IMR-90 (cell line): ENCODE measurements around the gene ORC4. TPM values are rescaled to one million over a fixed set of nuclear protein-coding genes. Genes with fewer than 3 reads are reported as not detected.

Experiments used
- ATAC-seq: fragments of 200-7000 bp; cut with Tn5 transposase; 2 replicates; pipeline ENCODE4 v1.9.1; 2020; ENCODE audit warnings: low read depth, mild to moderate bottlenecking, moderate library complexity
- BruUV-seq: library from RNA; stranded (reverse); fragments of 400-500 nt; replicated peaks from 2 replicates; lab custom pipeline; 2021; lab: Mats Ljungman, UMichigan
- CTCF ChIA-PET: fragments of 300-600 bp; formaldehyde crosslinking; extraction: SDS; loops from one replicate; lab custom pipeline; 2021; ENCODE audit warnings: antibody characterized with exemption; lab: Yijun Ruan, JAX
- POLR2A ChIA-PET: fragments of 300-600 bp; sonication (Branson Sonifier 250); formaldehyde crosslinking; loops from one replicate; lab custom pipeline; 2022; ENCODE audit warnings: antibody characterized with exemption; ENCODE audit not compliant: unreplicated experiment; lab: Charles Lee
- DNase-seq: peaks from one replicate; pipeline ENCODE4 v3.0.0; 2013
- H2AFZ ChIP-seq: replicated peaks from 2 replicates; pipeline ENCODE3; 2013; ENCODE audit warnings: low read length, mild to moderate bottlenecking; ENCODE audit not compliant: poor library complexity
- H2AK5ac ChIP-seq: 2 replicates; pipeline ENCODE4 v1.6.1; 2013; ENCODE audit warnings: low read depth, low read length, inconsistent platforms
- H2AK9ac ChIP-seq: replicated peaks from 2 replicates; pipeline ENCODE3; 2013; ENCODE audit warnings: mild to moderate bottlenecking, low read depth, low read length, moderate library complexity; ENCODE audit not compliant: poor library complexity
- H2BK120ac ChIP-seq: 2 replicates; pipeline ENCODE4 v1.6.1; 2013; ENCODE audit warnings: low read depth, low read length, inconsistent platforms
- H2BK15ac ChIP-seq: 3 replicates; pipeline ENCODE4 v1.6.1; 2013; ENCODE audit warnings: low read depth, low read length, inconsistent platforms
- H2BK20ac ChIP-seq: 2 replicates; pipeline ENCODE4 v1.6.1; 2013; ENCODE audit warnings: low read depth, mild to moderate bottlenecking, inconsistent platforms, low read length, moderate library complexity
- H2BK5ac ChIP-seq: 2 replicates; pipeline ENCODE4 v1.6.1; 2013; ENCODE audit warnings: mild to moderate bottlenecking, low read depth, low read length, inconsistent platforms; ENCODE audit not compliant: poor library complexity, severe bottlenecking
- H3K14ac ChIP-seq: replicated peaks from 2 replicates; pipeline ENCODE4 v1.6.1; 2013; ENCODE audit warnings: low read depth, low read length, inconsistent platforms
- H3K18ac ChIP-seq: 2 replicates; pipeline ENCODE4 v1.6.1; 2013; ENCODE audit warnings: low read depth, low read length, control low read depth
- H3K23ac ChIP-seq: 2 replicates; pipeline ENCODE4 v1.6.1; 2013; ENCODE audit warnings: low read depth, low read length, inconsistent platforms
- H3K27ac ChIP-seq: 2 replicates; pipeline ENCODE4 v1.5.1; 2013; ENCODE audit warnings: mild to moderate bottlenecking, control low read depth, low read length; ENCODE audit not compliant: insufficient read depth
- H3K27me3 ChIP-seq: 2 replicates; pipeline ENCODE4 v1.6.1; 2013; ENCODE audit warnings: low read length; ENCODE audit not compliant: control insufficient read depth, insufficient read depth
- H3K36me3 ChIP-seq: 2 replicates; pipeline ENCODE4 v1.6.1; 2013; ENCODE audit warnings: low read length, mixed read lengths; ENCODE audit not compliant: control insufficient read depth, insufficient read depth
- H3K4ac ChIP-seq: 2 replicates; pipeline ENCODE4 v1.6.1; 2013; ENCODE audit warnings: low read depth, low read length, inconsistent platforms
- H3K4me1 ChIP-seq: 2 replicates; pipeline ENCODE4 v1.6.1; 2013; ENCODE audit warnings: low read length, mixed read lengths; ENCODE audit not compliant: control insufficient read depth, insufficient read depth
- H3K4me2 ChIP-seq: 2 replicates; pipeline ENCODE4 v1.6.1; 2013; ENCODE audit warnings: low read depth, mild to moderate bottlenecking, control low read depth, low read length, moderate library complexity
- H3K4me3 ChIP-seq: 2 replicates; pipeline ENCODE4 v1.5.1; 2013; ENCODE audit warnings: low read depth, mild to moderate bottlenecking, control low read depth, low read length, moderate library complexity; ENCODE audit not compliant: insufficient read depth
- H3K56ac ChIP-seq: 2 replicates; pipeline ENCODE4 v1.6.1; 2013; ENCODE audit warnings: low read length, inconsistent platforms; ENCODE audit not compliant: insufficient read depth; ENCODE audit errors: extremely low read depth
- H3K79me1 ChIP-seq, 2 experiments: 2 replicates each; pipeline ENCODE4 v1.6.1; 2013; ENCODE audit warnings: low read length in 2 of 2, inconsistent platforms in 1 of 2, low read depth in 1 of 2
- H3K9ac ChIP-seq: 2 replicates; pipeline ENCODE4 v1.6.1; 2013; ENCODE audit warnings: low read depth, low read length, control low read depth
- H3K9me1 ChIP-seq: 2 replicates; pipeline ENCODE4 v1.6.1; 2013; ENCODE audit warnings: low read length, inconsistent platforms; ENCODE audit not compliant: insufficient read depth
- H3K9me3 ChIP-seq: 2 replicates; pipeline ENCODE4 v1.6.1; 2013; ENCODE audit warnings: low read length; ENCODE audit not compliant: control insufficient read depth, insufficient read depth
- H4K20me1 ChIP-seq: 2 replicates; pipeline ENCODE4 v1.6.1; 2013; ENCODE audit warnings: low read length, inconsistent platforms; ENCODE audit not compliant: insufficient read depth
- H4K5ac ChIP-seq: 2 replicates; pipeline ENCODE4 v1.6.1; 2013; ENCODE audit warnings: mild to moderate bottlenecking, low read depth, low read length, control low read depth
- H4K8ac ChIP-seq, 2 experiments: 2 replicates each; pipeline ENCODE4 v1.6.1; 2013; ENCODE audit warnings: low read depth in 2 of 2, low read length in 2 of 2, control low read depth in 1 of 2, inconsistent platforms in 1 of 2
- H4K91ac ChIP-seq: 2 replicates; pipeline ENCODE4 v1.6.1; 2013; ENCODE audit warnings: low read depth, low read length, inconsistent platforms; ENCODE audit not compliant: insufficient read depth
- BHLHE40 ChIP-seq: fragments of 150-350 bp; IDR thresholded peaks from 2 replicates; pipeline ENCODE4 v1.6.1; 2016; ENCODE audit warnings: mild to moderate bottlenecking, low read depth, low read length
- MAZ ChIP-seq: IDR thresholded peaks from 2 replicates; pipeline ENCODE4 v1.6.1; 2012; ENCODE audit warnings: low read depth, mild to moderate bottlenecking, low read length, improper control_type of control experiment, moderate library complexity, borderline replicate concordance
- NFE2L2 ChIP-seq: fragments of 150-350 bp; IDR thresholded peaks from 2 replicates; pipeline ENCODE4 v1.6.1; 2016; ENCODE audit warnings: low read depth, mild to moderate bottlenecking, low read length
- WGBS, 2 experiments: methylation state at CpG; one replicate each; pipeline versions ENCODE4 v1.1.5 to v1.1.7; 2013; ENCODE audit warnings: missing lambda C conversion rate in 2 of 2; ENCODE audit not compliant: insufficient read length in 1 of 2; ENCODE audit errors: extremely low coverage in 2 of 2; 5-methylcytosine and 5-hydroxymethylcytosine counted together
- dilution Hi-C: fragments of 300-500 bp; cut with HindIII; formaldehyde crosslinking; loops from one replicate; pipeline ENCODE4 v1.14.3; 2018; ENCODE audit warnings: low sequenced_read_pairs; ENCODE audit not compliant: unreplicated experiment
- in situ Hi-C: fragments of 300-500 bp; cut with MboI; formaldehyde crosslinking; loops from 3 replicates; pipeline ENCODE4 v1.14.3; 2019; ENCODE audit warnings: low sequenced_read_pairs, inconsistent platforms, mixed read lengths
- intact Hi-C: fragments of 100-400 bp; cut with micrococcal nuclease; formaldehyde crosslinking; loops from 2 replicates; pipeline ENCODE4 v1.10.0; 2022
- polyA plus RNA-seq, 3 experiments: library from polyadenylated mRNA; depleted of rRNA; stranded (reverse); fragments of >200 nt; gene quantifications; 2 replicates each; pipeline ENCODE4 v1.2.3, GENCODE V29; 2012; ENCODE audit warnings: low replicate concordance in 1 of 3
- total RNA-seq: library from RNA; depleted of rRNA; stranded (reverse); fragments of >200 nt; gene quantifications from 2 replicates; pipeline ENCODE4 v1.2.3, GENCODE V29; 2012
- TF ChIP-seq, protein P1 (sequence below): fragments of 150-350 bp; IDR thresholded peaks from 2 replicates; pipeline ENCODE4 v1.6.1; 2016; ENCODE audit warnings: low read depth, mild to moderate bottlenecking, low read length, moderate library complexity, borderline replicate concordance
- TF ChIP-seq, protein P2 (sequence below): conservative IDR thresholded peaks from 2 replicates; pipeline ENCODE4 v1.5.1; 2012; ENCODE audit warnings: mild to moderate bottlenecking, low read depth, low read length, improper control_type of control experiment

ORC4 gene
- total and polyA plus RNA-seq, 2 of the 4 experiments (the other 2 are of a cell fraction): 20.6 to 23.5 TPM

DNA sequence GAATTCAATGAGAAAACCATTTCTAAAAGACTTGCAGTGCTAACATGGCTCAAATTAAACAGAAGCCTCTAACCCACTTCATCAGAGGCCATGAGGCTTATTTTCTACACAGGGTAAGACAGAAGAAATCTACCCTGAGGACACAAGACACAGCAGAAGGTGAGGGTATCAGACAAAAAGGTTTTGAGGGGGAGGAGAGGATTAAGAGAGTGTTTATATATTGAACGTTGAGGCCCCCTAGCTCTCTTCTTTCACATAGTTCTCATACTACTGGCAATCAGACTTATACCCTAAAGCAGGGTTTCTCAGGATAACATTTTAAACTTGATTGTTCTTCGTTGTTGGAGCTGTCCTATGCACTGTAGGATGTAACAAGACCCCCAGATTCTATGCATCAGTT, 21.4 kb downstream of the ORC4 start:
- Histone ChIP-seq H3K14ac (no peak overlapping the region), H3K4ac (no peak overlapping the region), H2AFZ (no peak overlapping the region), H3K27ac (no peak overlapping the region), H3K27me3 (no peaks in the 10 kb centered on the region), H2BK5ac (no peak overlapping the region), H4K8ac (no peak overlapping the region), H2AK9ac (no peak overlapping the region), H3K4me1 (0 out of 2 replicates have a peak, but pooled peaks cover 3% of the 10 kb centered on the region), H3K4me2 (no peak overlapping the region), H3K36me3 (peaks cover 6% of the 10 kb centered on the region), H3K79me1 (peaks cover 9 to 25% of the 10 kb centered on the region in 2 experiments), H4K91ac (no peak overlapping the region), H4K5ac (no peak overlapping the region), H4K20me1 (peaks cover 6% of the 10 kb centered on the region; the same call in 1 of the 2 replicates), H3K18ac (no peak overlapping the region), H3K56ac (no peak overlapping the region), H3K23ac (no peak overlapping the region), H2BK15ac (no peak overlapping the region), H3K9me3 (no peaks in the 10 kb centered on the region), H2BK120ac (no peak overlapping the region), H2BK20ac (no peak overlapping the region), H3K9ac (no peak overlapping the region), H3K9me1 (peaks cover 3% of the 10 kb centered on the region; the same call in 1 of the 2 replicates), H3K4me3 (no peak overlapping the region), H2AK5ac (no peak overlapping the region)
- no TSS peak for BruUV-seq
- intact Hi-C loops (loop anchor here (10.0 kb wide), 1 partner anchor 356 kb away; no protein-coding TSS in a partner anchor), dilution Hi-C loops (no loop called here), in situ Hi-C loops (loop anchor here (25.0 kb wide), 1 partner anchor 988 kb away; no protein-coding TSS in a partner anchor)
- TF ChIP-seq, protein P1, sequence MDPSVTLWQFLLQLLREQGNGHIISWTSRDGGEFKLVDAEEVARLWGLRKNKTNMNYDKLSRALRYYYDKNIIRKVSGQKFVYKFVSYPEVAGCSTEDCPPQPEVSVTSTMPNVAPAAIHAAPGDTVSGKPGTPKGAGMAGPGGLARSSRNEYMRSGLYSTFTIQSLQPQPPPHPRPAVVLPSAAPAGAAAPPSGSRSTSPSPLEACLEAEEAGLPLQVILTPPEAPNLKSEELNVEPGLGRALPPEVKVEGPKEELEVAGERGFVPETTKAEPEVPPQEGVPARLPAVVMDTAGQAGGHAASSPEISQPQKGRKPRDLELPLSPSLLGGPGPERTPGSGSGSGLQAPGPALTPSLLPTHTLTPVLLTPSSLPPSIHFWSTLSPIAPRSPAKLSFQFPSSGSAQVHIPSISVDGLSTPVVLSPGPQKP: no peak
- no peak for TF ChIP-seq BHLHE40
- TF ChIP-seq, protein P2, sequence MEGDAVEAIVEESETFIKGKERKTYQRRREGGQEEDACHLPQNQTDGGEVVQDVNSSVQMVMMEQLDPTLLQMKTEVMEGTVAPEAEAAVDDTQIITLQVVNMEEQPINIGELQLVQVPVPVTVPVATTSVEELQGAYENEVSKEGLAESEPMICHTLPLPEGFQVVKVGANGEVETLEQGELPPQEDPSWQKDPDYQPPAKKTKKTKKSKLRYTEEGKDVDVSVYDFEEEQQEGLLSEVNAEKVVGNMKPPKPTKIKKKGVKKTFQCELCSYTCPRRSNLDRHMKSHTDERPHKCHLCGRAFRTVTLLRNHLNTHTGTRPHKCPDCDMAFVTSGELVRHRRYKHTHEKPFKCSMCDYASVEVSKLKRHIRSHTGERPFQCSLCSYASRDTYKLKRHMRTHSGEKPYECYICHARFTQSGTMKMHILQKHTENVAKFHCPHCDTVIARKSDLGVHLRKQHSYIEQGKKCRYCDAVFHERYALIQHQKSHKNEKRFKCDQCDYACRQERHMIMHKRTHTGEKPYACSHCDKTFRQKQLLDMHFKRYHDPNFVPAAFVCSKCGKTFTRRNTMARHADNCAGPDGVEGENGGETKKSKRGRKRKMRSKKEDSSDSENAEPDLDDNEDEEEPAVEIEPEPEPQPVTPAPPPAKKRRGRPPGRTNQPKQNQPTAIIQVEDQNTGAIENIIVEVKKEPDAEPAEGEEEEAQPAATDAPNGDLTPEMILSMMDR: no peak
- no peak for TF ChIP-seq NFE2L2
- TF ChIP-seq MAZ: no peak
- no peak for DNase-seq
- no CpG with 5 or more reads among the region's 2 CpGs for WGBS, 2 experiments
- POLR2A ChIA-PET: no interaction called here
- CTCF ChIA-PET: interaction anchor here (0.6 kb wide), 1 partner anchor 234 kb away, joined by 3 read pairs; no protein-coding TSS in a partner anchor
- peak; percentile 46 for ATAC-seq
